ENCODE data around the gene OR10K2. TPM values are rescaled to one million over a fixed set of nuclear protein-coding genes. Genes with fewer than 3 reads are reported as not detected.
"Not testable (repeated sequence)": the region's sequence is repeated elsewhere in the genome, so short reads cannot be mapped to it uniquely, and the experiment has no call there.

Gene OR10K2, protein sequence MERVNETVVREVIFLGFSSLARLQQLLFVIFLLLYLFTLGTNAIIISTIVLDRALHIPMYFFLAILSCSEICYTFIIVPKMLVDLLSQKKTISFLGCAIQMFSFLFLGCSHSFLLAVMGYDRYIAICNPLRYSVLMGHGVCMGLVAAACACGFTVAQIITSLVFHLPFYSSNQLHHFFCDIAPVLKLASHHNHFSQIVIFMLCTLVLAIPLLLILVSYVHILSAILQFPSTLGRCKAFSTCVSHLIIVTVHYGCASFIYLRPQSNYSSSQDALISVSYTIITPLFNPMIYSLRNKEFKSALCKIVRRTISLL
- total RNA-seq: not detected

DNA sequence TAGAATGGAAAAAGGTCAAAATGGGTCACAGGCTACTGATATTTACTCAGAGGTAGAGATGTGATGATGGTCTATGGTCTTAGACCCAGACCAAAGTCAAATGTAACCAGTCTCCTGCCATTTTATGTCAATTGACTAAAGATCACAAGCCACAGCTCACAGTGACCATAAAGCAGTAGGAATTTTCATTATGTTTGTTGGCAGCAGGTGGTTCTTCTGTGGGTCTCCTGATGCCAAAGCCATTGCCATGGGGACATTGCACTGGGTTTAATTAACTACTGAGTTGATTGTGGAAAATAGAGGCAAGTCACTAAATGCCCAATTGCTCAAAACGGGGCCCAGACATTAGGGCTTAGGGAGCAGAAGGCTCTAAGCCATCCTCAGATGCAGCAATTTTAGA lies at the start of gene OR10K2:
OR10K2 (minus strand) TSS at position 101 of the 400 bp plus-strand sequence. CDS start 5,371 bp downstream, outside the sequence.
- no peak for ATAC-seq

DNA sequence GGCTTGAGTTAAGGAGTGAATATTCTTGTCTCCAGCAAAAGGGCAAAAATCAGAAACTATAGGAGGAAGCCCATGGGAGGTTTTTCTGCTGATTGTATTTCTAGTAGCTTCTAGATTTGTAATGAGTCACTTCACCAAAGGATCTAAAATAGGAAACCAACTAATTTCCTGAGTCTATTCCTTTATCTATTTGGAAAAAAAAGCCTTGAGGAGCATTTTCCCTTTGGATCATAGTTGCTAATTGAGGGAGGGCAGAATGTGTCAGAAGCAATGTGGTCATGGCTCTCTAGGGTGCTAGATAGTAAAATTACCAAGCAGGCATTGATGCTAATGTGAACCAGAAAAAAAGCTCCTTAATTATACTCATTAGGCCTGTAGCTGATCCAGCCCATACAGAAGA lies 45.9 kb upstream of the OR10K2 start, which contains the start of gene OR10R2:
OR10R2 (plus strand) TSS at position 301 of the 400 bp plus-strand sequence. CDS start 106 bp downstream, outside the sequence.
- no peak for DNase-seq (ENCODE audit: low spot score)

More for the DNA sequence above, at the start of gene OR10K2:
- no peak for DNase-seq (ENCODE audit: low spot score)

DNA sequence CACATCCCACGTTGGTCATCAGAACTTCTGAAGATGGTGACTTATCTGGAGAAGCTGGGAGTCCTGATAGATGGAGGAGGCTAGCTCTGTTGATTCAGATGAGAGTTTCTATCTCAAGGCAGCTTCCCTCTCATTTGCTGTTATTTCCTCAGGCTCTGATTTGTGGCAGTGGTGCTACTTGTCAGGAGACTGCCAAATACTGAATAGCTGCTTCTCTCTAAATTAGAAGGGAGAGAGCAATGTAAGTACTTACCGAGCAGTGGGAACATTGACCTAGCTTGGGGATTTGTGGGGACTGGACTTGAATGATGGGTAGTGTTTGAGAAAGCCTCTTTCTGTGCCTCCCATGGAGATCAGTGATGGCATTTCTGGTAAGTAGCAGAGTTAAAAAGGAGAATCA lies 35.5 kb upstream of the OR10K2 start, which contains the start of gene OR10K1:
OR10K1 (plus strand) TSS at position 301 of the 400 bp plus-strand sequence. CDS start 3,728 bp downstream, outside the sequence.
- ATAC-seq: no peak
- DNase-seq (ENCODE audit: low spot score): no peak

More for the DNA sequence above, 45.9 kb upstream of the OR10K2 start, which contains the start of gene OR10R2:
- no peak for ATAC-seq

DNA sequence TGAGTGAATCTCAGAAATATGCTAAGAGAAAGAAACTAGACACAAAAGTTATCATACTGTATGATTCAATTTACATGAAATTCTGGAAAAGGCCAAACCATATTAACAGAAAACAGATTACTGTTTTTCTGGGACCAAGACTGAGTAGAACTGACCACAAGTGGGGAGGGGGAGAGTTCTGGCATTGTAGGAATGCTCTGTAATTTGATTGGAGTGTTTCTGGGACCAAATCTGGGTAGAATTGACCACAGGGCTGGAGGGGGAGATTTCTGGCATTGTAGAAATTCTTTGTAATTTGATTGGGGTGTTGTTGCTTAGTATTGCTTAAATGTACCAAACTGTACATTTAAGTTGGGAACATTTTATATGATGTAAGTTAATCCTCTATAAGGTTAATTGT lies 32.2 kb upstream of the OR10K2 start:
- no peak for ATAC-seq
- no peak for DNase-seq (ENCODE audit: low spot score)

DNA sequence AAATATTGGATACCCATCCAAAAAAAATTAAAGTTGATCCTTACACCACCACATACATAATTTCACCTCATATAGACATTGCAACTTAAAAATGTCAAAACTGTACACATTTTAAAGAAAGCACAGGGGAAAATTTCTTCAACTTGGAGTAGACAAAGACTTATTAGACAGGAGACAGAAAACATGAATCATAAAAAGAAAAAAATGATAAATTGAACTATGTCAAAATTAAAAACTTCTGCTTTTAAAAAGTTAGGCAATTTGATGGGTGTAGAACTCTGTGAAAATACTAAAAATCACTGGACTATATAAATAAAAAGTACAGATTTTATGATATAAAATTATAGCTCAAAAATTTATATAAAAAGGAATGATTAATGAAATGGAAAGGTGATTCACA lies 31.2 kb upstream of the OR10K2 start:
- ATAC-seq (no peak), DNase-seq (ENCODE audit: low spot score) (no peak)

DNA sequence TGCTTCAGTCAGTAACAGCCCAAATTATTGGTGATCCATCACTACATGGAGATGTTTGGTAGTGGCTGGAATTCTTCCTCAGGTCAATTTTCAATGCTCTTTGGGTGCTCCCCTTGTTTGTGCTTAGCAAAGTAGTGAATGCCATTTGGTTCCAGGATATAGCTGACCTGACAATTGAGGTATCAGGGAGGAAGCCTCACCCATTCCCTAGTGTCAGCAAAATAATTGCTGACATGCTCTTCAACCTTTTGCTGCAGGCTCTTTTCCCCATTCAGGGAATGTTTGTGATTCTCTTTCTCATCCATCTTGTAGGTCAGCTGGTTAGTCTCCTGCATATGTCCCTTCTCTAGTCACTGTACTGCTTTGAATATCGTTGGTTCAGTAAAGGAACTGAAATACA lies 28.5 kb upstream of the OR10K2 start:
- ATAC-seq (no peak), DNase-seq (ENCODE audit: low spot score) (no peak)

DNA sequence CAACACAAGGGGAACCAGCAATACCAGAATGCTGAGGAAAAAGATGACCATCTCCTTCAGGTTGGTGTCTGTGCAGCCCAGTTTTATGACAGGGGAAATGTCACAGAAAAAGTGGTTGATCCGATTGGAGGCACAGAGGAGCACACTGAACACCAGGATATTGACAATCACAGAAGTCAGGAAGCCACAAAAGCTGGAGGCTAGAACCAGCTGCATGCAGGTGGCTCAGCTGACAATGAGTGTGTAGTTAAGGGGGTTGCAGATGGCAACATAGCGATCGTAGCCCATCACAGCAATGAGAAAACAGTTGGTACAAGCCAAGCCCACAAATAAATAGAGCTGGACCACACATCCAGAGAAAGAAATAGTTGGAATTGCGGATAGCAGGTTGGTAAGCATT lies 19.3 kb upstream of the OR10K2 start:
- ATAC-seq (no peak), DNase-seq (ENCODE audit: low spot score) (no peak)

DNA sequence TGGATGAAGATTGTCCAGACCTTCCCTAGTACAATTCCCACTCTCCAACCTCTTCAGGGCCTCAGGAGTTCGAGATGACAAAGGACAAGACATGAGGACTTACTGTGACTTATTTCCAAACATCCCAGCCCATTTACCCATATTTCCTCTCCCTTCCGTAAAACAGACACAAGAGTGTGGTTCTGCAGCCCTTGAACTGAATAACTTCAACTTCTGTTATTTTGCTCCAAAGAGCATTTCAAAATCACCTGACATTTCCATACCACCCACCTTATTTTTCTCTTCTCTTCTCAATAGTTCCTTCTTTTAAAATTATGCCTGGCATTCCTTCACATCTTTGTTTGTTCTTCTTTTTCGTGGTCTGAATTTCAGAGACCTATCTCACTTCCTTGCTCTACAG lies 8.7 kb upstream of the OR10K2 start:
- ATAC-seq (no peak), DNase-seq (ENCODE audit: low spot score) (no peak)

DNA sequence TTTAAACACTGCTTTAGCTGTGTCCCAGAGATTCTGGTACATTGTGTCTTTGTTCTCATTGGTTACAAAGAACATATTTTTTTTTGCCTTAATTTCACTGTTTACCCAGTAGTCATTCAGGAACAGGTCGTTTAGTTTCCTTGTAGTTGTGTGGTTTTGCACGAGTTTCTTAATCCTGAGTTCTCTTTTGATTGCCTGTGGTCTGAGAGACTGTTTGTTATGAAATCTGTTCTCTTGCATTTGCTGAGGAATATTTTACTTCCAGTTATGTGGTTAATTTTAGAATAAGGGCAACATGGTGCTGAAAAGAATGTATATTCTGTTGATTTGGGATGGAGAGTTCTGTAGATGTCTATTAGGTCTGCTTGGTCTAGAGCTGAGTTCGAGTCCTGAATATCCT lies 4.1 kb upstream of the OR10K2 start:
- not testable (repeated sequence) for ATAC-seq; DNase-seq (ENCODE audit: low spot score)

DNA sequence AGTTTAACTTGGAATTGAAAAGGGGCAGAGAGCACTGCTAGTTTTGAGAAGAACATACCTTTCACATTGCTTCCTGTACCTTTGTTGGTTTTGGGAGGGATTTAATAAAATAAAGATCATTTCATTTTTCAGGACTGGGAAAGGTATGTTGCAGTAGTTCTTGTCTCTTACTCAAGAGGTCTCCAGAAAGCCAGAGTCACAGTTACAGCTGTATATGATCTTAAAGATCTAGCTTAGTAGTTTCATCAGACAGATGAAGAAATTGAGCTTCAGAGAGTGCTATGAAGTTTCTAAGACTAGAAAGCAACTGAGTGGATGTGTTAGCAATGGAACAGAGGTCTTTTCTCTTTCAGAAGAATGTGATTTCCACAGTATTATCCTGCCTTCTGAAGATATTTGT lies 1.0 kb downstream of the OR10K2 start:
- no peak for DNase-seq (ENCODE audit: low spot score)
- no peak for ATAC-seq

DNA sequence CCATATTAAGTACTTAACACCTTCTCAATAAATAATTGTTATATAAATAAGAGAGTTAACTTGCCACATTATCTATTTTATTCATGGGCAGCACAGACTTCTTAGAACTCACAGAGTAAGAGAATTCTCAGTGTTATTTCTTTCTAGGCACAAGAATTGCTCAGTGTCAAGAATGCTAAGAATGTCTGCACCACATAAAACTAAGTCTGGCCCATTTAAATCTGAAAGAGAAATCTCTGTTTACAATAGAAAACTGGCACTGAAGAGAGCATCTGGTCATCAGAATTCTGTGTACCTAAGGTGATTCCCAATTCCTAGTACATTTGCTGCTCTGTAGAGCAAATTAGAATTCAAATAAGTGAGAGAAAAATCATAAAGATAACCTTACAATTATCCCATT lies 3.8 kb downstream of the OR10K2 start:
- DNase-seq (ENCODE audit: low spot score): no peak
- no peak for ATAC-seq

DNA sequence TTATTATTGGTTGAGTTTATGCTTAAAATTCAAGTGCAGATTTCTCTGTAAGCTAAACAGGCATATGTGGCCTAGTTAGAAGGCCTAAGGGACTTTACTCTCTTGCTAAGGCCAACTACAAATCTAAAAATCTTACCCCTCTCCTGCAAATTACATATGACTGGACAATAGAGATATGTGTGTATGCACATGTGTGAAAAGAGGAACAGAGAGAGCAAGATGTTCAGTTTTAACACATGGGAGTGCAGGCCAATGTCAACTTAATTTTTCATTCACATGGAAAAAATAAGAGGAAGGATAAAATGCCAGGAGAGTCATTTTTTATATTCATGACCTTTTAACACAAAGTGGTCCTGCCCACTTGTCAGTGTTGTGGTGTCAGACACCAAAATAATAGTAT lies 8.5 kb downstream of the OR10K2 start:
- DNase-seq (ENCODE audit: low spot score): no peak
- ATAC-seq: no peak

DNA sequence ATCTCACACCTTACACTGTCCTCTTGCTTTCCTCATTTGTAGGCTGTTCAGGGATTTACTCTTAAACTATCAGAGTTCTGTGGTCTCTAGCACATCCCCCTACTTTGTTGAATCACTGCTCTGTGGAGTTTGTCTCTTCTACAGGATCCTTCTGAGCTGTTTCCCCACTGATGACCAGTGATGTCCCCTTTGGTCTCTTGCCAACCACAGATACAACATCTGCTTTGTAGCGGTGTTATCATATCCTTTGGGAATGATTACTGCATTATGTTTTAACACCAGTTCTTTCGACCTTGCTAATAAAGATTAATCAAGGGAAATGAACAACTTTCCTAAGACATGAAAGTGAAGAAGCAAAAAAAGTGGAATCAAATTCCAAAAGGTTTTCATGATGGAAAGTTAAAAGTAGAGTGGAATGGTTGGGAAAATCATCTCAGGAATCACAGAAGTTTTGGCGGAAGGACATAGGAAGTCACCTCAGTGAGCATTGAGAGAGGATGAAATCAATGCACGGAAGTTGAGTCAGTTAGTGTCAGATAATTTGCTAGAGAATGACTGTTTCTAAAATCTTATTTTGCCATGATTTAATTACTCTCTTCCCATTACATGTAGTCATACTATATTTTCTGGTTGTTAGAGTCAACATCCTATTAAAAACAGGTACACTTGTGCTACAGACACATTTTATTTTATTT lies 11.2 kb downstream of the OR10K2 start:
- no peak for ATAC-seq

DNA sequence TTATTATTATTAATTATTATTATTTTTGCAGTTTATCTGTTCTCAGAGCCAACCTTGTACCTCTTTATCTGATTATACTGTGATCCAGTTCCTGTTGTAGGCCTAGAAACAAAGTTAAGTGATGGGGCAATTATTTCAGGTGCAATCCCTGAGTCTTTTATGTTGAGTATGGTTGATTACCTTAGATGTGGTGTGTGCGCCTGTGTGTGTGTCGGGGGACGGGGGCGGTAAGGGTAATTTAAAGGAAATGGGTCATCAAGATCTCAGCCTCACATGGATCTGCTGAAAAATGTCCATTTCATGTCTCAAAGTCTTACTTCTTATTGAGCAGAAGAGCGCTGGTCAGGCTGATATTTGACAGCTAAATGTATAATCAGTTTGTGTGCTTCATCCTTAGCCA lies 18.9 kb downstream of the OR10K2 start:
- ATAC-seq (no peak), DNase-seq (ENCODE audit: low spot score) (no peak)

More for the DNA sequence above, 11.2 kb downstream of the OR10K2 start:
- no peak for DNase-seq (ENCODE audit: low spot score)

DNA sequence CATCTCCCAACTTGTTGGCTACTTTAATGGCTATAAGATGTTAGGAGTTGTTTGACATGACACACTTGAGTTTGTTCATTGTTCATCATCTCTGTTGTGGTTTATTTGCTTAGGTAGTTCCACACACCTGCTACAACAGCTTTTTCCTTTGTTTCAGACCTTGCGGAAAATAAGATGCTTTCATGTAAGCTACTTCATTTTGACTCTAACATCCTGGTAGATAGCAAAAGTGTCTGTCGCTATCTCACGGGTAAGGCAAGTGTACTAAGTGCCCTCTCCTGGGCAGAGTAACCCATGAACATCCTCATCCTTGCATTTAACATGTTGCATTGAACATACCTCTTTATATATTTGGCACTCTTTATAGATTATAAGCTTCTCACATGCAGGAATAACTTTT lies 25.2 kb downstream of the OR10K2 start:
- DNase-seq (ENCODE audit: low spot score) (no peak), ATAC-seq (no peak)

DNA sequence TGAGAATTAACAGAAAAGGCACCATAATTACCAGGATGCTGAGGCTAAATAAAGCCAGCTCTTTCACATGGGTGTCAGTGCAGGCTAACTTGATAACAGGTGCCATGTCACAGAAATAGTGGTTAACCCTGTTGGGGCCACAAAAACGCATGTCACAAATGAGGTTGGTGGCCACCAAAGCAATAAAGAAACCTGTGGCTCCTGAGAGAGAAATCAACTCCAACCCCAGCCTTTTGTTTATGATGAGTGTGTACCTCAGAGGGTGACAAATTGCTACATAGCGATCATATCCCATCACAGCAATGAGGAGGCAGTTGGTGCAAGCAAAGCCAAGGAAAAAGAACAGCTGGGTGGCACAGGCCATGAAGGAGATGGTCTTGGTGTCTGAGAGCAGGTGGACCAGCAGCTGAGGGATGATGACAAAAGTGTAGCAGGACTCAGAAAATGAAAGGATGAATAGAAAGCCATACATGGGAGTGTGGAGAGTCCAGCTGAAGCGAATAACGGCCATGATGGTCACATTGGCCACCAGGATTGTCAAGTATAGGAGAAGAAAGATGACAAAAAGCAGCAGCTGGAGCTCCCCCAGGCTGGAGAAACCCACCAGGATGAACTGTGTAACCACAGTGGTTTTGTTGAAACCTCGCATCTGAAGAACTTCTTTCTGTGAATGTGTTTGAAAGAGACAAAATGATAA lies 27.1 kb downstream of the OR10K2 start, which contains the start of gene OR10T2:
OR10T2 (minus strand) TSS at position 649 of the 697 bp plus-strand sequence; CDS start at position 649, 0 bp downstream.
- ATAC-seq (no peak), DNase-seq (ENCODE audit: low spot score) (no peak)

DNA sequence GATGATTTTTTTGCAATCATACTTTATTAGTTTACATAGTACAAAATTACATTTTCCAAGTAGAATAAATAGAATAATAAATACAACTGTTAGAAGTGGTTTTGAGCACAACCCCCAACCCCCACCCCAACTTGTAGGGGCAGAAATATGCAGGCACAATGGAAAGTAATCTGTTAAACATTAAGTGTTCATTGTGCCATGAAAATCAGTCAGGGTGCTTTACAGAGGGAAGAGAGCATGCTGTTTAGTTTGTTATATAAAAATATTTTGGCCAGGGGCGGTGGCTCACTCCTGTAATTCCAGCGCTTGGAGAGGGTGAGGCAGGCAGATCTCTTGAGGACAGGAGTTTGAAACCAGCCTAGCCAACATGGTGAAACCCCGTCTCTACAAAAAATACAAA lies 29.4 kb downstream of the OR10K2 start:
- ATAC-seq (no peak), DNase-seq (ENCODE audit: low spot score) (no peak)

DNA sequence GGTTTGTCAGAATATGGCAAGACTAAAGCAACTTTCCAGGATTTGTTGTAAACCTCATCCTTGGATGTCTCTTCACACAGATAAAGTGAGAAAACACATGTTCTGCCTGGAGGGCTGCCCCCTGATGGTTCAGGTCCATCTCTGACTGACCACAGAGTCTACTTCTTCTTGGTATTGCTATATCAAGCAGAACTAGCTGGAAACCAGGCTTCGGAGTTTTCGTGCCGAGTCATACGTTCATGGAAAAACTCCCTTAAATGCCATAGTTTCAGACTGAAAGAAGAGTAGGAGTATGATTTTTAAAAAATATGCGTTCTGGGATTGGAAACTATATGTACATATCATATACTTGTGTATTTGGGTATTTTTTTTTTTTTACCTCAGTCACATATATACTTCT lies 32.6 kb downstream of the OR10K2 start:
- DNase-seq (ENCODE audit: low spot score) (no peak), ATAC-seq (no peak)

DNA sequence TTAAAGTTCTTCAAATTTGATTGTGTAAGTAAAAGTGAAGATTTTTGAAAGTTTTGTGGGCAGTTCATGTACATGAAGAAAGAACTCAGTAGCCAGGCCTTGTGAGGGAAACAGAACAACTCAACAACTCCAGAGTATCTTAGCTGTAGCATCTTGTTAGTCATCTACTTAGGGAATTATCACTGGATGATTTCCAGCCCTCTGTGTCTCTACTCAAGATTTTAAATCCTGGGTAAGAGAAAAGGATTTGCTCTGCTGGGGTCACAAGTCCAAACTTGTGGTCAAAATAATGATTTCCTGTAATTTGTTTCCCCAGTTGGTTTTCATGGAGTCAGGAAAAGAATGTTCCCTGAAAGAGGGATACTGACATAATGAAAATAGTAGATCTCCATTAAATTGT lies 34.9 kb downstream of the OR10K2 start:
- DNase-seq (ENCODE audit: low spot score): no peak
- no peak for ATAC-seq

DNA sequence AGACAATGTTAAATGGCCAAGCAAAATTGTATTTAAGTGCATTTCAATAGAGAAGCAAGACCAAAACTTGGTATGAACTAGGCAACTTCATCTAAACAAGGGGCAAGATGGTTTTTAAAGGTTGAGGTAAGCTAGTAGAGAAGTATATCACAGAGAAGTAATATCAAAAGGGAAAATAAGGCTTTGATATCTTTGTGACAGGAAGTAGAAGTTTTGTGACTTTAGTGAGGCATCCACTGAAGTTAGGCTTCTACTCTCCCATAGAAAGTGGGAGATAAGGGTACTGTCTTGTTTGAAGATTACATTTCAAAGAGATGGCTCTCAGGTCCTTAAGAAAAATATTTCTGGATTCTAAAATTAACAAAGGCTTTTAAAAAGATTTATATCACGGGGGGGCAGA lies 35.7 kb downstream of the OR10K2 start:
- no peak for ATAC-seq
- no peak for DNase-seq (ENCODE audit: low spot score)

DNA sequence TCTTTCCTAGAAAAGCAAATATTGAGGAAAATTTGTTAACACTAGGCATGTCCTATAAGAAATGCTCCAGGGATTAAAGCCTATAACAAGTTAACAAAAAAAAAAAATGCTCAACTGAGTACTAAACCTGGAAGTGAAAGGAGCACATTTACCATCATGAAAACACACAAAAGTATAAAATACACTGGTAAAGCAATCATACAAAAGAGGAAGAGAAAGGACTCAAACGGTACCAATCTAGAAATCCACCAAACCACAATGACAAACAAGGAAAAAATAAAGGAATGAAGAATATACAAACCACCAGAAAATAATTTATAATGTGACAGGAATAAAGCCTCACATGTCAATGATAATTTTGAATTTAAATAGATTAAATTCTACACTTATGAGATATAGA lies 51.2 kb downstream of the OR10K2 start:
- no peak for DNase-seq (ENCODE audit: low spot score)
- no peak for ATAC-seq
